ENCODE measurements around the gene APBA3. TPM values are rescaled to one million over a fixed set of nuclear protein-coding genes. Genes with fewer than 3 reads are reported as not detected.
A peak's percentile ranks its signal among the peaks of the same experiment; 100 is the strongest.

APBA3 gene
- polyA plus RNA-seq, 4 donors = 14.2 to 21.6 (median 16.6) TPM

DNA sequence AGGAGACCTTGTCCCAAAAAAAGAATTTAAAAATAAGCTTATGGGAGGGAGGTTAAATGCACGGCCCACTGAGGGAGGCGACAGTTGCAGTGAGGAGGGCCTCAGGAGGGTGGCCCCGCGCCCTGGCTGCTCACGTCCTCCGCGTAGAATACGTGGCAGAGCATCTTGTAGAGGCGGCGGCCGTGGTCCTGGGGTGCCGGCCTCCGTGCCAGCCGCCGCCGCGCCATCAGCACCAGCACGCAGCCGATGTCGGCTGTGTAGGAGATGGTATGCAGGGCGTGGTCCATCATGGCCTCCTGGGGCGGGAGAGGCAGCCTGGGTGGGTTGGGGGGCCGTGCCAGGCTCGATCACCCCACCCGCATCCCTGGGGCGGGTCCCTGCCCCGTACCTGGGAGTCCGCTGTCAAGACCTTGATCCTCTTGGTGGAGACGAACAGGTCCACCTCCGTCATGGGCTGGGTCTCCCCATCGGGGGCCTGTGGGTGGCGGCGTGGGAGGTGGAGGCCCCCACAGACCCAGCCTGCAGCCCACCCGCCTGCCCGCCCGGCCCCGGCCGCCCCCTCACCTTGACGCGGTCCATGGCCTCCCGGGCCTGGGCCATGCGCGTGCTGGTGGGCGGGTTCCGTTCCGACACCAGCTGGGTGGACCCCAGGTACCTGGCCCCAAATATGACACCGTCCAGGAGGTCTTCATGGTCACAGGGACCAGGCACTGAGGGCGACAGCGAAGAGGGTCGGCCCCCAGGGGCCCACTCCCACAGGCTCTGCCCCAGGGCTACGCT is 7.7 kb downstream of the APBA3 start:
- no peak for DNase-seq (ENCODE audit: low read depth in 4 of 4, low spot score in 3 of 4)

DNA sequence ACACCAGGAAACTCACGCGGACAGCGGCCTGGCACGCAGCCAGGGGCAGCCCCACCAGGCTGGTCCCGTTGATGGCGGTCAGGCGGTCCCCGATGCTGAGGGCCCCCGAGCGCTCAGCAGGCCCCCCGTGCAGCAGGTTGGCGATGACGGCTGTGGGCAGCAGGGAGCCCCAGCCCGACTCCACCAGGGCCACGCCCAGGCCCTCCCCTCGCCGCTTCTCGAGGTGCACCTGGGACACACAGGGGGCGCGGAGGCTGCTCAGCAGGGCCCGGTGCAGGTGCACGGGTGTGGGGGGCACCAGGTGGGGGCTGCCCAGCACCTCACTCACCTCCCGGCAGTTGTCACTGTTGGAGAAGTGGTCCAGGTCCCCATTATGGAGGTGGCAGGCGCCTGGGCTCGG is 9.0 kb downstream of the APBA3 start:
- no peak for DNase-seq (ENCODE audit: low read depth in 4 of 4, low spot score in 3 of 4)

DNA sequence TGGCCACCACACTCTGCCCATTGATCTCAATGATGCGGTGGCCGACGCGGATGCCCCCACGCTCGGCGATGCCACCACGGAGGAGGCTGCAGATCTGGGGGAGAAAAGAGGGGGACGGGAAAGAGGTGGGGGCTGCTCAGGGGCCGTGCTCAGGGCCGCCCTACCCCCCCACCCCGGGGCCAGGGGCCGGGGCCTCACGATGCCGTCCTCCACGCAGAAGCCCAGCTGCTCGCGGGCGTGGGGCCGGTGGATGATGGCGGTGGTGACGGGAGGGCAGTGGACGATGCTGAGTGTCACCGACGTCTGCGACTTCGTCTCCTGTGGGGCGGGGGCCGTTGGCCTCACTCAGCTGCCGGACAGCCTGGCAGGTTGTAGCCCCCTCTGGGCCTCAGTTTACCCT is 10.3 kb downstream of the APBA3 start:
- no peak for DNase-seq (ENCODE audit: low read depth in 4 of 4, low spot score in 3 of 4)

DNA sequence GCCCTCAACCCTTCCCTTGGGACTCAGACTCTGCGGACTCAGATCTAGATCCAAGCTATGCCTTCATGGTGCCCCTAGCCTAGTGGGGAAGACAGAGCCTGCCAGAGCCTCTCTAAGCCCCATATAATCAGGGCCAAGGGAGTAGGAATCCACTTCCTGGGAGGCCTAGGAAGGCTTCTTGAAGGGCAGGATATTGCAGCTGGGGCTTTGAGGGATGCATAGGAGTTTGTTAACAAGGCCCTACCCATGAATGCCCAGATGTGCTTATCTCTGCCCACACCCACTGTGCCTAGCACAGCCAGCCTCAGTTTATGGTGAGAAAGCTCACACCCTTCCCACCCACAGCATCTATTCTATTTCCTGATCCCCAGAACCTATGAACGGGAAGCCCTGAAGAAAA is 11.3 kb downstream of the APBA3 start:
- no peak for DNase-seq (ENCODE audit: low read depth in 4 of 4, low spot score in 3 of 4)

DNA sequence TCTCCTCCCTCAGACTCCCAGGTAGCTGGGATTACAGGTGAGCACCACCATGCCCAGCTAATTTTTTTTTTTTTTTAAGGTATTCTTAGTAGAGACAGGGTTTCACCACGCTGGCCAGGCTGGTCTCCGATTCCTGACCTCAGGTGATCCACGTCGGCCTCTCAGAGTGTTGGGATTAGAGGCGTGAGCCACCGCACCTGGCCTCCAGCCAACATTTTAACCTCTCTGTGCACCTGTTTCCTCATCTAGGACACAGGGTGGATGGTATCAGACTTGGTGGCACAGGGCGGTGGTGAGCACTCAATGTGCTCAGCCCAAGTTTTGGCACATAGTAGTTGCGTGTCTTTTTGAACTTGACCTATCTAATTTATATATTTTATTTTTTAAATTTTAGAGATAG is 12.5 kb downstream of the APBA3 start:
- no peak for DNase-seq (ENCODE audit: low read depth in 4 of 4, low spot score in 3 of 4)

DNA sequence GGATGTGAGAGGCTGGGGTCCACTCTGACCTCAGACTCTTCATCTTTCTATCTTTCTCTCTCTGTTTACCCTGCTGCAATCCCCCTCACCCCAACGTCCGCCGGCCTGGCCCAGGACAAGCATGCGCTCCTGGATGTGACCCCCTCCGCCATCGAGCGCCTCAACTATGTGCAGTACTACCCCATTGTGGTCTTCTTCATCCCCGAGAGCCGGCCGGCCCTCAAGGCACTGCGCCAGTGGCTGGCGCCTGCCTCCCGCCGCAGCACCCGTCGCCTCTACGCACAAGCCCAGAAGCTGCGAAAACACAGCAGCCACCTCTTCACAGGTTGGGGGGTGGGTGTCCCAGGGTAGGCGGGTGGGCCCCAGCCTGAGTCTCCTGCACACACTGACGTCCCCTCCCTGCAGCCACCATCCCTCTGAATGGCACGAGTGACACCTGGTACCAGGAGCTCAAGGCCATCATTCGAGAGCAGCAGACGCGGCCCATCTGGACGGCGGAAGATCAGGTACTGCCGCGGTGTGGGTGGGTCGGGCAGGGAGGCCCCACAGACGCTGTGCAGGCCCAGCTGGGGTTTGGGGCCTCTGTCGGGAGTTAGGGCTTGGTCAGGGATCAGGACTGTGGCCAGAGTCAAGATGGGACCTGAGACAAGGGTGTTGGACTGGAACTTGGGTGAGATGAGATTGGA is 15.0 kb downstream of the APBA3 start:
- no peak for DNase-seq (ENCODE audit: low read depth in 4 of 4, low spot score in 3 of 4)

DNA sequence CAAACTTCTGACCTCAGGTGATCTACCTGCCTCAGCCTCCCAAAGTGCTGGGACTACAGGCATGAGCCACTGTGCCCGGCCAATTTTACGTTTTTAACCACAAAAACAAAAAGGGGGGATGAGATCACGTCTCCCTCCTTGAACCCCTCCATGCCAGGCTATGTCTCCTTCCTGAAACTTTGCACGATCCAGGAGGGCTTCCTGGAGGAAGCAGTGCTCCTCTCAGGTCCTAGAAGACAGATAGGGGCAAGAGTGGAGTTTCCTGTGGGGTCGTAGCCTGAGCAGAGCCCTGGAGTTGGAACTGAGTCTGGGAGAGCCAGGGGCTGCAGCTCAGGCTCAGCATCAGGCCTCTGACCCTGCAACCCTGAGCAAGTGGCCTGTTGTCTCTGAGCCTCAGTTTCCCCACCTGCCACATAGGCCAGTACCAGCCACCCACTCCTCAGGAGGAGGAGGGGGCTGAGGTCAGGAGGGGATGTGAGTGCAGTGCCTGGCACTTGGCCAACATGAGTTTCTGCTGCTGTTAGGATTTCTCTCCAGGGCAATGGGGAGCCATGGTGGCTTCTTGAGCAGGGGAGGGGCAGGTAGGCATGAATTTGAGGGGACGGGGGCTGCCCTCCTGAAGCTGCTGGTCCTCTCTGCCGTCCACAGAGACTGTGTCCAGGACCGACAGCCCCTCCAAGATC is 16.0 kb downstream of the APBA3 start:
- no peak for DNase-seq (ENCODE audit: low read depth in 4 of 4, low spot score in 3 of 4)

DNA sequence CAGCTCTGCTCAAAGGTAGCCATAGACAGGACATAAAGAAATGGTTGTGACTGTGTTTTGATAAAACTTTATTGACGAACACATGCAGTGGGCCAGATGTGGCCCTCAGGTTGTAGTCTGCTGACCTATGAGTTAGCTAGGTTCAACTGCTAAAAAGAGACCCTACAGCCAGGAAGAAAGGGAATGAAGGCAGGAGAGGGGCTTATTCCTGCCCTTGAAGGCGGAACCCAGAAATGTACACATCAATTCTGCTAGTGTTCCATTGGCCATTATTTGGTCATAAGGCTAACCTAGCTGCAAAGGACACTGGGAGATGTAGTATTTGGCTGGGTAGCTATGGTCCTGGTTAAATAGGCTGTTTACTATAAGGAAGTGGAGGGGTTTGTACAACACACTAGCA is 18.0 kb downstream of the APBA3 start:
- DNase-seq (ENCODE audit: low read depth in 4 of 4, low spot score in 3 of 4) = no peak

DNA sequence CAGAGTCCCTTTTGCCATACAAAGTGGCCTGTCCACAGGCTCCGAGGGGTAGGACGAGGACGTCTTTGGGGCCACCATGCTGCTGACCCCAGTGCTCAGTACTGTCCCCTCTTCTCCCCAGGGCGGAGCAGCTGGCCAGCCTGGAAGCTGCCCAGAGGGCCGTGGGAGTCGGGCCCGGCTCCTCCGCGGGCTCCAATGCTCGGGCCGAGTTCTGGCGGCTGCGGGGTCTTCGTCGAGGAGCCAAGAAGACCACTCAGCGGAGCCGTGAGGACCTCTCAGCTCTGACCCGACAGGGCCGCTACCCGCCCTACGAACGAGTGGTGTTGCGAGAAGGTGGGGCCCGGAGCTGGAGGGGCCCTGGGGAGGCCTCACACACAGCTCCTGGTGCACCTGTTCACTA is 21.1 kb downstream of the APBA3 start:
- DNase-seq (ENCODE audit: low read depth in 4 of 4, low spot score in 3 of 4) = no peak

DNA sequence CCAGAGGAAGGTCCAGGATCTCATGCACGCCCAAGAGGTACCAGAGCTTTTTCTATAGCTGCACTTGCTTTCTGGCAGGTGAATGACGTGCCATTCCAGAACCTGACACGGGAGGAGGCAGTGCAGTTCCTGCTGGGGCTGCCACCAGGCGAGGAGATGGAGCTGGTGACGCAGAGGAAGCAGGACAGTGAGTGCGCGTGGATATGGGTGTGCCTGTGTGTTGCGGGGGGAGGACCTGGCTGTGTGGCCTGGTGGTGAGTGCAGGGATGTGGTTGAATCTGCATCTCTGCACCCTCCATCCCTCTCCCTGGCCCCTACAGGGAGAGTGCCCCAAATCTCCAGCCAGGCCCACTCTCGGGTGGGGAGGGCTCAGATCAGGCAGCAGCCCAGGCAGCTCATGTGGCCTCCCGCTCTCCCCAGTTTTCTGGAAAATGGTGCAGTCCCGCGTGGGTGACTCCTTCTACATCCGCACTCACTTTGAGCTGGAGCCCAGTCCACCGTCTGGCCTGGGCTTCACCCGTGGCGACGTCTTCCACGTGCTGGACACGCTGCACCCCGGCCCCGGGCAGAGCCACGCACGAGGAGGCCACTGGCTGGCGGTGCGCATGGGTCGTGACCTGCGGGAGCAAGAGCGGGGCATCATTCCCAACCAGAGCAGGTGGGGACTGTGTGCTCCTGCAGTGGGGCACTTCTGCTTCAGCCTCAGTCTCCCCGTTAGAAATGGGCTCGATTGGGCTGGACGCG is 22.8 kb downstream of the APBA3 start:
- DNase-seq (ENCODE audit: low read depth in 4 of 4, low spot score in 3 of 4) = no peak

DNA sequence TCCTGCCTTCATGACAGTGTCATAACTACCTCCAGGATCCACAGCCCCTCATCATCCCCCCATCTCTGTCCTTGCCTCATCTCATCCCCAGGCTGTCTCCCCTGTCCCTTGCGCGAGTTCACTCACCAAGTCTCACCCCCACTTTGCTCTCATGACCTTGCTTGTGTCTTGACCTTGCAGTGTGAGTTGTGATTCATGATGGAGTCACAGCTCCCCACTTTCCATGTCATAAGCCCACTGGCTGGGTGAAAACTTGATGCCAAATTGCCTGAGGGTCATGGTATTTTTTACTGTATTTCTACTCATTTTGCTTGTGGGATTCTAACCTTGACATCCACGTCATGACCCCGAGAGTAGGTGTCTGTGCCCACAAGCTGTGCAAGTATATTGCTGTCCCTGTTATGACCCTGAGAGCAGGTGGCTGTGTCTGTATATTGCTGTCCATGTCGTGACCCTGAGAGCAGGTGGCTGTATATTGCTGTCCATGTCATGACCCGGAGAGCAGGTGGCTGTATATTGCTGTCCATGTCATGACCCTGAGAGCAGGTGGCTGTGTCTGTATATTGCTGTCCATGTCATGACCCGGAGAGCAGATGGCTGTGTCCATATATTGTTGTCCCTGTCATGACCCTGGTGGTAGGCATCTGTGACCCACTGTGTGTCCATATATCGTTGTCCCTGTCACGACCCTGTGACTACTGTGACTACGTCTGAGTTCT is 23.8 kb downstream of the APBA3 start:
- no peak for DNase-seq (ENCODE audit: low read depth in 4 of 4, low spot score in 3 of 4)

DNA sequence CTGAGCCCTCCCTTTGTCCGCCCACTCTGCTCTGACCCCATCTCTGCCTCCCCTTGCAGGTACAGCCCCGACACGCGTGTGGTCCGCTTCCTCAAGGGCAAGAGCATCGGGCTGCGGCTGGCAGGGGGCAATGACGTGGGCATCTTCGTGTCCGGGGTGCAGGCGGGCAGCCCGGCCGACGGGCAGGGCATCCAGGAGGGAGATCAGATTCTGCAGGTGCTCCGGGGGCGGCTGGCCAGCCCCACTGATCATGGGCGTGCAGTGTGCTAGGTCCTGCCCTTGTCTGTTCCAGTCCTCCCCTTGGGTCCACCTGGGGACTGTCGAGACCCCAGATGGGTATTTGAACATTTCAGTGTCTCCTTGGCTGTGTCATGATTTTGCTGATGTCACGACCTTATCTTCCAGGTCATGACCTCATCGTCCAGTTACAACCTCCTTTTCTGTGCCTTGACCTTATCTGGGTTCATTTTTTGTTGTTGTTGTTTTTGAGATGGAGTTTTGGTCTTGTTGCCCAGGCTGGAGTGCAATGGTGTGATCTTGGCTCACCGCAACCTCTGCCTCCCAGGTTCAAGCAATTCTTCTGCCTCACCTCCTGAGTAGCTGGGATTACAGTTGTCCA is 25.3 kb downstream of the APBA3 start:
- DNase-seq (ENCODE audit: low read depth in 4 of 4, low spot score in 3 of 4) = no peak

DNA sequence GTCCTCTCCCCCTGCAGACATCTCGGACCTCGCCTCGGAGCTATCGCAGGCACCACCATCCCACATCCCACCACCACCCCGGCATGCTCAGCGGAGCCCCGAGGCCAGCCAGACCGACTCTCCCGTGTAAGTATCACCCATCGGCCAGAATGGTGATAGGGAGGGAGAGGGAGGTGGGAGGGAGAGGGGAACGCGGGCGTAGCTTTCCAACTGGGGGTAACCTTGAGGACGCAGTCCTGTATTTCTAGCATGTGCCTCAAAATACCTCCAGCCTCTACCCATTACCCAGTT is 27.2 kb downstream of the APBA3 start:
- no peak for DNase-seq (ENCODE audit: low read depth in 4 of 4, low spot score in 3 of 4)

DNA sequence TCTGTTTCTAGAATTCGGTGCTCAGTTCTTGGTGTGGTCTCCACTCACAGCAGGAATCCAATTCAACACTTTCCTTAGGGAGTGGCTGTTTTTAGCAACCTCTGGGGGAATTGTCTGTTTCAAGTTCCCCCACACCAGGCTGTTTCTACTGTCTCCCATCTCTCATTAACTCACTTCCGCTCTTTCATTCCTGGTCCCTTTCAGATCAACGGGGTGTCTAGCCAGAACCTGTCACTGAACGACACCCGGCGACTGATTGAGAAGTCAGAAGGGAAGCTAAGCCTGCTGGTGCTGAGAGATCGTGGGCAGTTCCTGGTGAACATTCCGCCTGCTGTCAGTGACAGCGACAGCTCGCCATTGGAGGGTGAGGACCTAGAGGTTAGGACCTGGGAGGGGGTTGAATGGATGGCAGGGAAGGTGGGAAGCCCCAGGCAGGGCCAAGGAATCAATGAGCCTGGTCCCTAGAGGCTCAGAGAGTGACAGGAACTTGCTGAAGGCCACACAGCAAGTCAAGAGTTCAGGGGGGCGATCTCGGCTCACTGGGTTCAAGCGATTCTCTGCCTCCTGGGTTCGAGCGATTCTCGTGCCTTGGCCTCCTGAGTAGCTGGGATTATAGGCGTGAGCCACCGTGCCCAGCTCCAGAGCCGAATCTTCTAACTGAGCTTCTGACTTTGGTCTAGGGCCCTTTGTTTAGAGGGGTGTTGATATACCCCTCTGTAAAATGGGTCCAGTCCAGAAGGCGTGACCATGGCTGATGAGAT is 27.8 kb downstream of the APBA3 start:
- DNase-seq (ENCODE audit: low read depth in 4 of 4, low spot score in 3 of 4) = no peak

DNA sequence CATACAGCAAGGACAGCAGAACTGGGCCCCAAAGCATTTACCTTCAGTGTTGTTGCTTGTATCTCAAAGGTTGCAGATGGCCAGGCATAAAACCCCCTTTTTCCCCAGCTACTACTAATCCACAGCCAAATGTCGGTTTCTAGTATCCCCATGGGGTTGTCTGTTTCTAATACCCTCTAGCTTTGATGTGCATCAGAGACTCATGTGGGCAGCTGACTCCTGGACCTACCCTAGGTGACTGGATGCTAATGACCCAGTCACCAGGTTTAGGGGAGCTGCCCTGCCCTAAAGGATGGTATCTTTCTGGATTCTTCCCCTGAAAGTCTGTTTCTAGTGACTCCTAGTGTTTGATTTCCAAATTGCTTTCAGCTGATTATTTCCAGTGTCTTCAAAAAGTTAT is 29.4 kb downstream of the APBA3 start:
- no peak for DNase-seq (ENCODE audit: low read depth in 4 of 4, low spot score in 3 of 4)

DNA sequence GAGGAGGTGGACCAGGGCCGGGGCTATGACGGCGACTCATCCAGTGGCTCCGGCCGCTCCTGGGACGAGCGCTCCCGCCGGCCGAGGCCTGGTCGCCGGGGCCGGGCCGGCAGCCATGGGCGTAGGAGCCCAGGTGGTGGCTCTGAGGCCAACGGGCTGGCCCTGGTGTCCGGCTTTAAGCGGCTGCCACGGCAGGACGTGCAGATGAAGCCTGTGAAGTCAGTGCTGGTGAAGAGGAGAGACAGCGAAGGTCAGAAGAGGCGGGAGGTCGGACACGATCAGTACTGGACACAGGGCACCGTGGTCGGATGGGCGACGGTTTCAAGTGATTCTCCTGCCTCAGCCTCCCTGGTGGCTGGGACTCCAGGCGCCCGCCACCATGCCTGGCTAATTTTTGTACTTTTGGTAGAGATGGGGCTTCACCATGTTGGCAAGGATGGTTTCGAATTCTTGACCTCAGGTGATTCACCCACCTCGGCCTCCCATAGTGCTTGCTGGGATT is 31.0 kb downstream of the APBA3 start:
- no peak for DNase-seq (ENCODE audit: low read depth in 4 of 4, low spot score in 3 of 4)

DNA sequence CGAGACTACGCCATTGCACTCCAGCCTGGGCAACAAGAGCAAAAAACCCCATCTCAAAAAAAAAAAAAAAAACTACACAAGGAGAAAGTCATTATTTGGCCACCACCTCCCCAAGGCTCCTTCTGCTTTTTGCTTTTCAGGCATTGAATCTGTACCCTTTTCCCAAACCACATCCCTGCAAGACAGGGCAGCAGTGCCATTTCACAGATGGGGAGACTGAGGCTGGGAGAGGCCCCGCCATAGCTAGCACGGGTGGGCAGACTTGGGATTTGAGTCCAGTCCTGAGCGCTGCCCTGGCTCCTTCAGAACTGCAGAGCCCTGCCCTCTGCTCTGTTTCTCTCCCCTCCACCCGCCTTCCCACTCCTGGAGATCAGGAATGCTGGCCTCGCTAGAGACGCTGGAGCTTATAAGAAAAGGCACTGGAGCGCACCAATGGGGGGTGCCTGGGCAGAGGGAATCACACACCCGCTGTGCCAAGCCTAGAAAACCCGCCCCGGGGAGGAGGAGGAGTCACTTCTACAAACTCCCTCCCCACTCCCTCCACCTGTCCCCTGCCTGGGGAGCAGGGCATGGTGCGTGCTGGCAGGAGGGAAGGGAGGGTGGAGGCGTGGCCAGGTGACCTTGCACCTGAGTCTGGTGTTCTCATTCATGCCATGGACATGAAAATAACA is 35.7 kb downstream of the APBA3 start:
- DNase-seq (ENCODE audit: low read depth in 4 of 4, low spot score in 3 of 4) = peak in 3 of 4 donors; percentile 45 to 71 (median 61)

DNA sequence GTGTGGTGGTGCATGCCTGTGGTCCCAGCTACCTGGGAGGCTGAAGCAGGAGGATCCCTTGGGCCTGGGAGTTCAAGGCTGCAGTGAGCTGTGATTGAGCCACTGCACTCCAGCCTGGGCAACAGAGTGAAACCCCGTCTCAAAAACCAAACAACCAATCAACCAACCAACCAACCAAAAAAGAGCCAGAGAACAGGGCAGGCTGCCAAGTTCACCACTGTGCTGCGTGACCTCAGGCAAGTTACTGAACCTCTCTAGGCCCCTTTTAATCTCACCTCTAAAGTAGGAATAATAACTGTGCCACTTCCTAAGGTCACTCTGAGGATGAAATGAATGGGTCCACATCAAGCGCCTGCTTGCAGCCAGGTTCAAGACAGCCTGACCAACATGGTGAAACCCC is 36.4 kb downstream of the APBA3 start:
- no peak for DNase-seq (ENCODE audit: low read depth in 4 of 4, low spot score in 3 of 4)

DNA sequence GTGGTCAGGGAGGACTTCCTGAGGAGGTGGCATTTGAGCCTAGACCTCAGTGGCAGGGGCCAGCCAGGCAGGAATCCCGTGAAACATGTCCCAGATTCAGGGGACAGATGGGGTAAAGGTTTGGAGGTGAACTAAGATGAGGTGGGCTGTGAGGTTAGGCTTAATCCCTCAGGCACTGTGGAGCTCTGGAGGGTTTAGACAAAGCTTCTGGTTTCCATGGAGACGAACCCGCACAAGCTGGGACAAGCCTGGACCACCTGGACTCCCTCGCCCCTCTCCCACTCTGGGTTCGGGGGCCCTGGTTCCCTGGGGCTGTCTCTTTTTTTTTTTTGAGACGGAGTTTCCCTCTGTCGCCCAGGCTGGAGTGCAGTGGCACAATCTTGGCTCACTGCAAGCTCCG is 37.6 kb downstream of the APBA3 start:
- no peak for DNase-seq (ENCODE audit: low read depth in 4 of 4, low spot score in 3 of 4)

Measured in right renal pelvis (tissue), 4 donors.